BE2C (cell line): ENCODE results near the gene COL5A1.

ENCODE experiments used
- DNase-seq: peaks from one replicate; pipeline ENCODE4 v3.0.0-alpha.2; 2020
- H3K27me3 ChIP-seq: fragments of 250-450 bp; sonication (Bioruptor Pico); 2 replicates; pipeline ENCODE4 v1.5.1; 2020; ENCODE audit warnings: mild to moderate bottlenecking
- H3K36me3 ChIP-seq: fragments of 250-450 bp; sonication (Bioruptor Pico); 2 replicates; pipeline ENCODE4 v1.5.1; 2020; ENCODE audit warnings: mild to moderate bottlenecking
- H3K4me1 ChIP-seq: fragments of 250-450 bp; sonication (Bioruptor Pico); 2 replicates; pipeline ENCODE4 v1.5.1; 2020
- H3K4me3 ChIP-seq: 2 replicates; pipeline ENCODE4 v1.5.1; 2011; ENCODE audit warnings: low read depth, low read length
- H3K9me3 ChIP-seq: fragments of 250-450 bp; sonication (Bioruptor Pico); 2 replicates; pipeline ENCODE4 v1.5.1; 2020
- CTCF ChIP-seq: IDR thresholded peaks from 2 replicates; pipeline ENCODE4 v1.5.1; 2012; ENCODE audit warnings: mild to moderate bottlenecking, low read depth, low read length

COL5A1 gene

GRCh38 chr9:134595014-134595413 is 46.6 kb upstream of the COL5A1 start:
- H3K36me3 ChIP-seq: no peaks in the 10 kb centered on the region
- H3K4me1 ChIP-seq: no peaks in the 10 kb centered on the region
- H3K4me3 ChIP-seq: no peak overlapping the region
- TF ChIP-seq CTCF: no peak
- DNase-seq: no peak
- H3K27me3 ChIP-seq: no peaks in the 10 kb centered on the region
- H3K9me3 ChIP-seq: no peaks in the 10 kb centered on the region

GRCh38 chr9:134597041-134597913 is 44.3 kb upstream of the COL5A1 start:
- no peaks in the 10 kb centered on the region; the same call in 1 of the 2 replicates for H3K9me3 ChIP-seq
- no peak overlapping the region for H3K4me3 ChIP-seq
- no peaks in the 10 kb centered on the region for H3K27me3 ChIP-seq
- TF ChIP-seq CTCF: no peak
- no peaks in the 10 kb centered on the region for H3K36me3 ChIP-seq
- no peak for DNase-seq
- no peaks in the 10 kb centered on the region for H3K4me1 ChIP-seq

GRCh38 chr9:134597957-134598883 is 43.4 kb upstream of the COL5A1 start:
- H3K36me3 ChIP-seq: no peaks in the 10 kb centered on the region

GRCh38 chr9:134598884-134599245 is 42.7 kb upstream of the COL5A1 start:
- Histone ChIP-seq H3K27me3 (no peaks in the 10 kb centered on the region), H3K36me3 (no peaks in the 10 kb centered on the region), H3K9me3 (no peaks in the 10 kb centered on the region; the same call in 1 of the 2 replicates), H3K4me3 (no peak overlapping the region), H3K4me1 (no peaks in the 10 kb centered on the region)
- no peak for DNase-seq
- TF ChIP-seq CTCF: no peak

More at GRCh38 chr9:134597957-134598883, 43.4 kb upstream of the COL5A1 start:
- DNase-seq: no peak
- Histone ChIP-seq H3K4me1 (no peaks in the 10 kb centered on the region), H3K27me3 (no peaks in the 10 kb centered on the region), H3K4me3 (no peak overlapping the region), H3K9me3 (no peaks in the 10 kb centered on the region; the same call in 1 of the 2 replicates)
- no peak; the same call in 1 of the 2 replicates for TF ChIP-seq CTCF

- Histone ChIP-seq H3K27me3 (no peaks in the 10 kb centered on the region), H3K4me3 (no peak overlapping the region), H3K36me3 (no peaks in the 10 kb centered on the region), H3K9me3 (no peaks in the 10 kb centered on the region; the same call in 1 of the 2 replicates), H3K4me1 (no peaks in the 10 kb centered on the region)
- TF ChIP-seq CTCF: no peak
- no peak for DNase-seq
Measured at GRCh38 chr9:134600371-134600770, 41.2 kb upstream of the COL5A1 start.
